H9 (cell line): ENCODE results near the gene KCNMA1. TPM values are rescaled to one million over a fixed set of nuclear protein-coding genes. Genes with fewer than 3 reads are reported as not detected.

Source experiments
- DNase-seq: peaks from one replicate; pipeline ENCODE4 v3.0.0-alpha.2; 2017
- H2AFZ ChIP-seq: one replicate; pipeline ENCODE4 v1.6.1; 2013; ENCODE audit warnings: mild to moderate bottlenecking, low read length, control low read depth, moderate library complexity
- H2AK5ac ChIP-seq: 2 replicates; pipeline ENCODE4 v1.6.1; 2013; ENCODE audit warnings: low read length, control low read depth, mixed read lengths; ENCODE audit not compliant: insufficient read length
- H2BK120ac ChIP-seq: one replicate; pipeline ENCODE4 v1.6.1; 2013; ENCODE audit warnings: low read depth, mild to moderate bottlenecking, low read length, control low read depth, inconsistent platforms; ENCODE audit not compliant: poor library complexity, severe bottlenecking
- H2BK12ac ChIP-seq: 2 replicates; pipeline ENCODE4 v1.6.1; 2013; ENCODE audit warnings: low read length, control low read depth, mixed read lengths, low read depth; ENCODE audit not compliant: insufficient read length
- H2BK15ac ChIP-seq: 2 replicates; pipeline ENCODE4 v1.6.1; 2013; ENCODE audit warnings: low read depth, low read length, control low read depth
- H2BK20ac ChIP-seq: one replicate; pipeline ENCODE4 v1.6.1; 2013; ENCODE audit warnings: low read depth, mild to moderate bottlenecking, low read length, control low read depth, inconsistent platforms; ENCODE audit not compliant: poor library complexity, severe bottlenecking
- H2BK5ac ChIP-seq: 2 replicates; pipeline ENCODE4 v1.6.1; 2013; ENCODE audit warnings: low read length, control low read depth, mixed read lengths; ENCODE audit not compliant: insufficient read length
- H3K14ac ChIP-seq: 2 replicates; pipeline ENCODE4 v1.6.1; 2013; ENCODE audit warnings: low read length, control low read depth; ENCODE audit not compliant: insufficient read depth
- H3K18ac ChIP-seq: 2 replicates; pipeline ENCODE4 v1.6.1; 2013; ENCODE audit warnings: low read depth, mild to moderate bottlenecking, mixed read lengths, low read length, control low read depth; ENCODE audit not compliant: insufficient read length
- H3K23ac ChIP-seq: 2 replicates; pipeline ENCODE4 v1.6.1; 2013; ENCODE audit warnings: low read length, control low read depth, mixed read lengths, low read depth; ENCODE audit not compliant: insufficient read length
- H3K23me2 ChIP-seq: 2 replicates; pipeline ENCODE4 v1.6.1; 2013; ENCODE audit warnings: low read depth, mild to moderate bottlenecking, mixed read lengths, low read length, control low read depth; ENCODE audit not compliant: insufficient read length, poor library complexity, severe bottlenecking
- H3K27ac ChIP-seq: 2 replicates; pipeline ENCODE4 v1.5.1; 2013; ENCODE audit warnings: low read length, control low read depth, mixed read lengths, low read depth; ENCODE audit not compliant: insufficient read length
- H3K27me3 ChIP-seq: 2 replicates; pipeline ENCODE4 v1.6.1; 2013; ENCODE audit warnings: low read length, control low read depth, inconsistent platforms; ENCODE audit not compliant: insufficient read depth
- H3K4ac ChIP-seq: 2 replicates; pipeline ENCODE4 v1.6.1; 2013; ENCODE audit warnings: low read depth, mild to moderate bottlenecking, control low read depth, inconsistent platforms, low read length, moderate library complexity
- H3K4me1 ChIP-seq: 2 replicates; pipeline ENCODE4 v1.6.1; 2013; ENCODE audit warnings: low read length, control low read depth, inconsistent platforms; ENCODE audit not compliant: insufficient read depth
- H3K4me2 ChIP-seq: 2 replicates; pipeline ENCODE4 v1.6.1; 2013; ENCODE audit warnings: low read length, control low read depth, mixed read lengths; ENCODE audit not compliant: insufficient read length, insufficient read depth
- H3K56ac ChIP-seq: 2 replicates; pipeline ENCODE4 v1.6.1; 2013; ENCODE audit warnings: low read depth, mild to moderate bottlenecking, mixed read lengths, low read length, control low read depth; ENCODE audit not compliant: insufficient read length
- H3K79me1 ChIP-seq: 2 replicates; pipeline ENCODE4 v1.6.1; 2013; ENCODE audit warnings: low read depth, mild to moderate bottlenecking, moderate library complexity, low read length, control low read depth, inconsistent platforms; ENCODE audit not compliant: insufficient read depth, poor library complexity, severe bottlenecking
- H3K79me2 ChIP-seq: 2 replicates; pipeline ENCODE4 v1.6.1; 2013; ENCODE audit warnings: low read length, control low read depth, inconsistent platforms; ENCODE audit not compliant: insufficient read depth
- H3K9ac ChIP-seq: 2 replicates; pipeline ENCODE4 v1.6.1; 2013; ENCODE audit warnings: low read length, control low read depth, mixed read lengths; ENCODE audit not compliant: insufficient read length; ENCODE audit errors: extremely low read depth
- H3K9me3 ChIP-seq: one replicate; pipeline ENCODE4 v1.6.1; 2013; ENCODE audit warnings: low read depth, low read length, inconsistent platforms; ENCODE audit not compliant: control insufficient read depth
- H3T11ph ChIP-seq: one replicate; pipeline ENCODE4 v1.6.1; 2013; ENCODE audit warnings: mild to moderate bottlenecking, low read length, control low read depth, inconsistent platforms
- H4K20me1 ChIP-seq: one replicate; pipeline ENCODE4 v1.6.1; 2013; ENCODE audit not compliant: control insufficient read depth, insufficient read length, insufficient read depth
- H4K5ac ChIP-seq: 2 replicates; pipeline ENCODE4 v1.6.1; 2013; ENCODE audit warnings: low read depth, mild to moderate bottlenecking, mixed read lengths, low read length, control low read depth; ENCODE audit not compliant: insufficient read length
- H4K8ac ChIP-seq: replicated peaks from 2 replicates; pipeline ENCODE4 v1.6.1; 2013; ENCODE audit warnings: low read length, control low read depth, mixed read lengths, low read depth; ENCODE audit not compliant: insufficient read length
- H4K91ac ChIP-seq: 2 replicates; pipeline ENCODE4 v1.6.1; 2013; ENCODE audit warnings: low read depth, mild to moderate bottlenecking, moderate library complexity, mixed read lengths, low read length, control low read depth; ENCODE audit not compliant: insufficient read length
- H3K27ac Mint-ChIP-seq, 3 experiments: 2 replicates in 2 of 3; 3 replicates in 1 of 3; pipeline ENCODE4 v1.8.0; 2020 to 2021; ENCODE audit warnings: mixed read lengths in 3 of 3, mild to moderate bottlenecking in 1 of 3, moderate library complexity in 1 of 3
- H3K27me3 Mint-ChIP-seq: 2 replicates; pipeline ENCODE4 v1.8.0; 2021; ENCODE audit warnings: low read depth, mild to moderate bottlenecking, moderate library complexity, mixed read lengths
- H3K36me3 Mint-ChIP-seq, 3 experiments: 2 replicates in 2 of 3; 3 replicates in 1 of 3; pipeline ENCODE4 v1.8.0; 2020 to 2021; ENCODE audit warnings: low read depth in 3 of 3, mixed read lengths in 3 of 3; ENCODE audit not compliant: insufficient read depth in 1 of 3
- H3K4me1 Mint-ChIP-seq, 2 experiments: 2 replicates each; pipeline ENCODE4 v1.8.0; 2020; ENCODE audit warnings: mixed read lengths in 2 of 2
- H3K4me3 Mint-ChIP-seq, 2 experiments: 2 replicates in 1 of 2; 3 replicates in 1 of 2; pipeline ENCODE4 v1.8.0; 2020 to 2021; ENCODE audit warnings: mild to moderate bottlenecking in 2 of 2, mixed read lengths in 2 of 2, moderate library complexity in 1 of 2
- H3K9me3 Mint-ChIP-seq, 2 experiments: 2 replicates in 1 of 2; 3 replicates in 1 of 2; pipeline ENCODE4 v1.8.0; 2020; ENCODE audit warnings: mild to moderate bottlenecking in 2 of 2, mixed read lengths in 2 of 2, moderate library complexity in 1 of 2
- WGBS: extraction: QIAGEN DNeasy Blood & Tissue Kit; methylation state at CpG from one replicate; pipeline ENCODE4 v1.1.7; 2013; ENCODE audit warnings: missing lambda C conversion rate, low lambda C conversion rate, mixed read lengths; ENCODE audit not compliant: insufficient read length; ENCODE audit errors: extremely low coverage; 5-methylcytosine and 5-hydroxymethylcytosine counted together
- total RNA-seq: library from RNA; stranded (reverse); gene quantifications from 2 replicates; pipeline ENCODE4 v1.2.1, GENCODE V29; 2021
- TF ChIP-seq, protein P1 (sequence below): fragments of 200-600 bp; sonication (generic); conservative IDR thresholded peaks from 3 replicates; pipeline ENCODE4 v1.8.0; 2021; ENCODE audit warnings: antibody characterized with exemption, mild to moderate bottlenecking

The KCNMA1 gene
- total RNA-seq, 1 experiment from 2014 or later, result 2.0 TPM

GRCh38 chr10:77360835-77361234, 276.8 kb downstream of the KCNMA1 start:
- H3K27me3 ChIP-seq, result no peaks in the 10 kb centered on the region
- H3K27me3 Mint-ChIP-seq, result peaks cover 2% of the 10 kb centered on the region
- H2BK20ac ChIP-seq, result no peak overlapping the region
- H3K27ac ChIP-seq, result no peak overlapping the region
- H3K36me3 Mint-ChIP-seq, result no peaks in the 10 kb centered on the region
- H3K79me2 ChIP-seq, result no peaks in the 10 kb centered on the region
- H3K9me3 Mint-ChIP-seq, result no peaks in the 10 kb centered on the region; a peak in 1 of 5 replicates
- H2AFZ ChIP-seq, result no peak overlapping the region
- H3K23ac ChIP-seq, result no peak overlapping the region
- no peak overlapping the region for H4K5ac ChIP-seq
- no peak overlapping the region for H2BK5ac ChIP-seq
- H3K18ac ChIP-seq, result no peak overlapping the region
- DNase-seq, result no peak
- no peak overlapping the region for H3K56ac ChIP-seq
- H4K20me1 ChIP-seq, result no peaks in the 10 kb centered on the region
- no peak overlapping the region for H3T11ph ChIP-seq
- no peaks in the 10 kb centered on the region for H3K23me2 ChIP-seq
- H3K9me3 ChIP-seq, result no peaks in the 10 kb centered on the region
- WGBS, result no CpG with 5 or more reads among the region's 5 CpGs
- no peak overlapping the region for H2AK5ac ChIP-seq
- no peak overlapping the region for H2BK15ac ChIP-seq
- H2BK12ac ChIP-seq, result no peak overlapping the region
- no peak overlapping the region for H4K8ac ChIP-seq
- no peak overlapping the region for H3K27ac Mint-ChIP-seq
- H2BK120ac ChIP-seq, result no peak overlapping the region
- no peak overlapping the region for H4K91ac ChIP-seq
- H3K4ac ChIP-seq, result no peak overlapping the region
- H3K4me1 ChIP-seq, result no peaks in the 10 kb centered on the region
- TF ChIP-seq, protein P1, sequence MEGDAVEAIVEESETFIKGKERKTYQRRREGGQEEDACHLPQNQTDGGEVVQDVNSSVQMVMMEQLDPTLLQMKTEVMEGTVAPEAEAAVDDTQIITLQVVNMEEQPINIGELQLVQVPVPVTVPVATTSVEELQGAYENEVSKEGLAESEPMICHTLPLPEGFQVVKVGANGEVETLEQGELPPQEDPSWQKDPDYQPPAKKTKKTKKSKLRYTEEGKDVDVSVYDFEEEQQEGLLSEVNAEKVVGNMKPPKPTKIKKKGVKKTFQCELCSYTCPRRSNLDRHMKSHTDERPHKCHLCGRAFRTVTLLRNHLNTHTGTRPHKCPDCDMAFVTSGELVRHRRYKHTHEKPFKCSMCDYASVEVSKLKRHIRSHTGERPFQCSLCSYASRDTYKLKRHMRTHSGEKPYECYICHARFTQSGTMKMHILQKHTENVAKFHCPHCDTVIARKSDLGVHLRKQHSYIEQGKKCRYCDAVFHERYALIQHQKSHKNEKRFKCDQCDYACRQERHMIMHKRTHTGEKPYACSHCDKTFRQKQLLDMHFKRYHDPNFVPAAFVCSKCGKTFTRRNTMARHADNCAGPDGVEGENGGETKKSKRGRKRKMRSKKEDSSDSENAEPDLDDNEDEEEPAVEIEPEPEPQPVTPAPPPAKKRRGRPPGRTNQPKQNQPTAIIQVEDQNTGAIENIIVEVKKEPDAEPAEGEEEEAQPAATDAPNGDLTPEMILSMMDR, result no peak
- no peak overlapping the region for H3K4me2 ChIP-seq
- H3K9ac ChIP-seq, result no peak overlapping the region
- H3K4me3 Mint-ChIP-seq, result no peak overlapping the region
- no peak overlapping the region for H3K14ac ChIP-seq
- peaks cover 0 to 2% of the 10 kb centered on the region in 2 experiments; a peak in 1 of 4 replicates for H3K4me1 Mint-ChIP-seq
- no peaks in the 10 kb centered on the region for H3K79me1 ChIP-seq
